Transverse colon (tissue), 4 donors: ENCODE measurements around the gene SAV1.

ENCODE experiments used
- POLR2AphosphoS5 ChIP-seq, 3 donors: sonication (generic); formaldehyde crosslinking; IDR thresholded peaks; one replicate each; pipeline ENCODE4 v1.6.1; 2016; ENCODE audit warnings: antibody characterized with exemption in 3 of 3
- TF ChIP-seq, protein P1 (sequence below), 5 experiments: fragments of 200-600 bp in 3 of 5; fragments of 450-650 bp in 2 of 5; sonication (generic) in 3 of 5; IDR thresholded peaks; 1 replicate in 2 of 5; 2 replicates in 3 of 5; pipeline ENCODE4 v1.5.1; 2016 to 2017; ENCODE audit warnings: antibody characterized with exemption in 5 of 5, inconsistent platforms in 3 of 5, mild to moderate bottlenecking in 2 of 5, moderate library complexity in 1 of 5

DNA sequence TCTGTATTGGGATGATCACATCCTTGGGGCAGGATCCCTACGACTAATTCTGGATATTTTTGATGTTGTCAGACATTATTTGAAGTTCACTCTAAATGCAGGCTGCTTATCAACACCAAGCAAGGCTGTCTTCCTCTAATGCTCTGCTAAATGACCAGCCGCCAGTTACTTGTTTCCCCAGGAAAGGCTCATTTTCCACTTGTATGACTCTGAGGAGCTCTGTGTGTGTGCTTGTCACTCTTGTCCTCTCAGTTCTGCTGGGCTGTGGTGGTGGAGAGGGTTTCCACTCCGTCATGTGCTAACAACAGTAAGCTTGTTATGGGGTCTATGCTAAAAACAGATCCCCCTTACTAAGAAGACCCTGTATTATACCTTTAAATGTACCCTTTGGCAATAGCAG, 66.1 kb downstream of the SAV1 start:
- TF ChIP-seq, protein P1, sequence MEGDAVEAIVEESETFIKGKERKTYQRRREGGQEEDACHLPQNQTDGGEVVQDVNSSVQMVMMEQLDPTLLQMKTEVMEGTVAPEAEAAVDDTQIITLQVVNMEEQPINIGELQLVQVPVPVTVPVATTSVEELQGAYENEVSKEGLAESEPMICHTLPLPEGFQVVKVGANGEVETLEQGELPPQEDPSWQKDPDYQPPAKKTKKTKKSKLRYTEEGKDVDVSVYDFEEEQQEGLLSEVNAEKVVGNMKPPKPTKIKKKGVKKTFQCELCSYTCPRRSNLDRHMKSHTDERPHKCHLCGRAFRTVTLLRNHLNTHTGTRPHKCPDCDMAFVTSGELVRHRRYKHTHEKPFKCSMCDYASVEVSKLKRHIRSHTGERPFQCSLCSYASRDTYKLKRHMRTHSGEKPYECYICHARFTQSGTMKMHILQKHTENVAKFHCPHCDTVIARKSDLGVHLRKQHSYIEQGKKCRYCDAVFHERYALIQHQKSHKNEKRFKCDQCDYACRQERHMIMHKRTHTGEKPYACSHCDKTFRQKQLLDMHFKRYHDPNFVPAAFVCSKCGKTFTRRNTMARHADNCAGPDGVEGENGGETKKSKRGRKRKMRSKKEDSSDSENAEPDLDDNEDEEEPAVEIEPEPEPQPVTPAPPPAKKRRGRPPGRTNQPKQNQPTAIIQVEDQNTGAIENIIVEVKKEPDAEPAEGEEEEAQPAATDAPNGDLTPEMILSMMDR (IDR thresholded peaks at IDR 0.05), result no peak
- TF ChIP-seq POLR2AphosphoS5 (IDR thresholded peaks at IDR 0.05), result no peak
